Renal cortex interstitium (tissue), 11 donors: ENCODE results near the gene SRPK1. TPM values are rescaled to one million over a fixed set of nuclear protein-coding genes. Genes with fewer than 3 reads are reported as not detected.
"Not testable (repeated sequence)": the region's sequence is repeated elsewhere in the genome, so short reads cannot be mapped to it uniquely, and the experiment has no call there.

Source experiments
- DNase-seq, 11 donors: peaks; one replicate each; pipeline ENCODE4 v3.0.0-alpha.2; 2013; ENCODE audit warnings: low read depth in 9 of 11, low spot score in 4 of 11; ENCODE audit errors: extremely low read depth in 1 of 11
- polyA plus RNA-seq, 3 donors: library from polyadenylated mRNA; unstranded; fragments of 120-200 nt; gene quantifications; one replicate each; pipeline ENCODE4 v1.2.1, GENCODE V29; 2013; ENCODE audit not compliant: insufficient read length in 3 of 3

Gene SRPK1
- polyA plus RNA-seq, 3 donors: 49.3 to 55.3 (median 53.8) TPM

DNA sequence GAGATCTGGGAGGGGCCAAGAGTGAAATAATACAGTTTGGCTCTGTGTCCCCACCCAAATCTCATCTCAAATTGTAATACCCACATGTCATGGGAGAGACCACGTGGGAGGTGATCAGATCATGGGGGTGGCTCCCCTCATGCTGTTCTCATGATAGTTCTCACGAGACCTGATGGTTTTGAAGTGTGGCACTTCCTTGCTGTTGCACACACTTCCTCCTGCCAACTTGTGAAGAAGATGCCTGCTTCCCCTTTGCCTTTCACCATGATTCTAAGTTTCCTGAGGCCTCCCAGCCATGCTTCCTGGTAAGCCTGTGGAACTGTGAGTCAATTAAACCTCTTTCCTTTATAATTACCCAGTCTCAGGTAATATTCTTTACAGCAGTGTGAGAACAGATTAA, 11.3 kb downstream of the SRPK1 start:
- not testable (repeated sequence) for DNase-seq

DNA sequence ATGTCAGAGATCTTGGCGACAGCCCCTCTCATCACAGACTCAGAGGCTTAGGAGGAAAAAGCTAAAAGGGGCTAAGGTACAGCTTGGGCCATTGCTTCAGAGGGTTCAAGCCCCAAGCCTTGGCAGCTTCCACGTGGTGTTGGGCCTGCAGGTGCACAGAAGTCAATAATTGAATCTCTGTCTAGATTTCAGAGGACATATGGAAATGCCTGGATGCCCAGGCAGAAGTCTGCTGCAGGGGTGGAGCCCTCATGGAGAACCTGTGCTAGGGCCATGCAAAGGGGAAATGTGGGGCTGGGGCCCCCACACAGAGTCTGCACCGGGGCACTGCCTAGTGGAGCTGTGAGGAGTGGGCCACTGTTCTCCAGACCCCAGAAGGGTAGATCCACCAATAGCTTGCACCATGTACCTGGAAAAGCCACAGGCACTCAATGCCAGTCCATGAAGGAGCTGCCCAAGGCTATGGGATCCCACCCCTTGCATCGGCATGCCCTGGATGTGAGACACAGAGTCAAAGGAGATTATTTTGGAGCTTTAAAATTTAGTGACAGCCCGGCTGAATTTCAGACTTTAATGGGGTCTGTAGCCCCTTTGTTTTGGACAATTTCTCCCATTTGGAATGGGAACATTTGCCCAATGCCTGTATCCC, 12.0 kb downstream of the SRPK1 start:
- not testable (repeated sequence) for DNase-seq

DNA sequence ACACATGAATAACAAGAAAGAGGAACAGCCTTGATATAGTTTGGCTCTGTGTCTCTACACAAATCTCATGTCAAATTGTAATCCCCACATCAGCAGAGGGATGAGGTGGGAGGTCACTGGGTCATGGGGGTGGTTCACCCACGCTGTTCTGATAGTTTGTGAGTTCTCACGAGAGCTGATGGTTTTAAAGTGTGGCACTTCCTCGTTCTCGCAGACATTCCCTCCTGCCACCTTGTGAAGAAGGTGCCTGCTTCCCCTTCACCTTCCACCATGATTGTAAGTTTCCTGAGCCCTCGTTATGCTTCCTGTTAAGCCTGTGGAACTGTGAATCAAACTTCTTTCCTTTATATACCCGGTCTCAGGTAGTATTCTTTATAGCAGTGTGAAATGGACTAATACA, 13.1 kb downstream of the SRPK1 start:
- no peak for DNase-seq

DNA sequence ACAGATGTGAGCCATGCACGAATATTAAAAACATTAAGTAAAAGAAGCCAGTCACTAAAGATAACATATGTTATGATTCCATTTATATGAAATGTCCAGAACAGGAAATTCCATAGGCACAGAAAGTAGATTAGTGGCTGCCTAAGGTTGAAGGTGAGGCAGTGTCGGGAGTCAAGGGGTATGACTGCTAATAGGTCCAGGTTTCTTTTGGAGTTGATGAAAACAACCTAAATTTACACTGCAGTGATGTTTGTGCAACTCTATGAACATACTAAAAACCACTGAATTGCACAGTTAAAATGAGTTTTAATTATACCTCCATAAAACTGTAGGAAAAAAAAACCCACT, 14.4 kb downstream of the SRPK1 start:
- no peak for DNase-seq

DNA sequence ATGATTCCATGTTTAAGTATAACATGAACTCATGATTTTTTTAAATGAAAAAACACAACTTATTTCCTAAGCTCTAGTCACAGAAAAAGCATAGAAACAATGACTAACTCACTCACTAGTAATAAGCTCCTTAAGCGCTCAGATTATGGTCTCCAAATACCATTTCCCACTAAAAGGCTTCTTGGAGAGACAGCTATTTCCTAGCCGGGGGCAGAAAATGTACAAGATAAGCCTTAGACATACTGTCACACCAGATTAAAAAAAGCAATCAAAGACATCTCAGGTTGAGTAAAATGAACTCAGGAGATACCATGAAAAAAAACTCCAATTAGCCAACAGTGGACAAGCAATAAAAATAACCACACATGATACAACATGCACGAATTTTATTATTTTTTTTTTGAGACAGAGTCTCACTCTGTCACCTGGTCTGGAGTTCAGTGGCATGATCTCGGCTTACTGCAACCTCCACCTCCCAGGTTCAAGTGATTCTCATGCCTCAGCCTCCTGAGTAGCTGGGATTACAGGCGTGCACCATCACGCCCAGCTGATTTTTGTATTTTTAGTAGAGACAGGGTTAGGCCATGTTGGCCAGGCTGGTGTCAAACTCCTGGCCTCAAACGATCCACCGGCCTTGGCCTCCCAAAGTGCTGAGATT, 14.9 kb downstream of the SRPK1 start:
- DNase-seq: no peak

DNA sequence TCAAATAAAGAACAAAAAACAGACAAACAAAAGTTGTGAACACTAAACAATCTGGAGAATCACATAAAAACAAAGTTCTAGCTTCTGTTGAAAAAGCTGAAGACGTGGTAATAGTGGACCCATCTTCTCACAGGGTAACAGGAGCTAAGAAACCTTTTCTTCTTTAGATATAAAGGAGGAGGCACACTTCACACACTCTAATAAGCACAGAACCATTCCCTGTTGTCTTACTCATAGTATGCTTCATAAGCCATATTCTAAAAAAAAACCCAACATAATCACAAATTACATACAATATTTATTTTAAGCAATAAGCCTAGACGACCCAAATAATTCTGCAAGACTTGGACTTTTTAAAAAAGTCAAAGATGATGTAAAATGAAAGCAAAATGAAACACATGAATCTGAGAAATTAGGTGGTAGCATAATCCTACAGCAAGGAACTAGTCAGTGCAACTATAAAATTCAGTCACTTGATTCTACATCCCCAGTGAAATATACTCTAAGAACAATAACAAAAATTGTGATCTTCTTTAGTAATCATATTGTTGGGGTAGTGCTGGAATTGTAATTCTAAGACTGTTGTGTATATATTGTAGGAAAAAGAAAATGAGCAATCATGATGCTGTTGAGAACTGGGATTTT, 15.6 kb downstream of the SRPK1 start:
- no peak for DNase-seq

DNA sequence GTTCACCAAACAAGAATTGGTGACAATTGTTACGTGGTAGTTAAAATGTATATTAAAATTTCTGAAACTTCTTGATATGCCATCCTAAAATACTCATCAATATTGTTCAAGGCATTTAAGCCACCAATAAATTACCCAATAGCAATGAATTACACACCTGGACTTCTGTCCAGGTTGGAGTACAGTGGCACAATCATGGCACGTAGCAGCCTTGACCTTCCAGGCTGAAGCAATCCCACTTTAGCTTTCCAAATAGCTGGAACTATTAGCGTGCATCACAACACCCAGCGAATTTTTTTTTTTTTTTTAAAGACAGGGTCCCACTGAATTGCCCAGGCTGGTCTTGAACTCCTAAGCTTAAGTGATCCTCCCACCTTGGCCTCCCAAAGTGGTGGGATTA, 17.2 kb downstream of the SRPK1 start:
- no peak for DNase-seq

DNA sequence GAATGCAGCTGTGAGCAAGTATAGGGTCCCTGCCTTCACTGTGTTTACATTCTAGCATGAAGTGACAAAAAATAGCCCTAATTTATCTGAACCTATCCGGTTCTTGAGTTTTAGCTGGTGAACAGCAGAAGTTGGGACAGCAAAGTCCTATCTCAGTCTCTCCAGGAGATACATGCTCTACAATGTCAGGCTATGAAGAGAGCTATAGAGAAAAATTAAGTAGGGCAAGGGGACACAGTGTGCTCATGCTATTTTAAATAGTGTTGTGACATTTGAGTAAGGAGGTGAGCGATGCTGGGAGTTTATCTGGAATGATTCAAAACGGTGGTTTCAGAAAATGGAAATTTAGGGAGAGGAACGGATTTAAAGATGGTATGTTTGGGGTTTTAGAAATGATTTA, 20.4 kb downstream of the SRPK1 start:
- no peak for DNase-seq

DNA sequence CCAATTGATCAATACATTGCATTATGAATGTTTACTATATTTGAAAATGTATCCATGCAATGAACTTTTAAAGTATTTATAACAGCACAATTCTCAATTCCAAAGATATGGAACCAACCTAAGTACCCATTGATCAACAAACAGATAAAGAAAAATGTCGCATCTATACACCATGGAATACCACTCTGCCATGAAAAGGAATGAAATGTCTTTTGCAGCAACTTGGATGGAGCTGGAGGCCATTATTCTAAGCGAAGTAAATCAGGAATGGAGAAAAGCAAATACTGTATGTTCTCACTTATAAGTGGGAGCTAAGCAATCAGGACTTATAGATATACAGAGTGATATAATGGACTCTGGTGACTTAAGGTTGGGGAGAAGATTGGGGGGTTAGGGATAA, 22.9 kb downstream of the SRPK1 start:
- DNase-seq: no peak

DNA sequence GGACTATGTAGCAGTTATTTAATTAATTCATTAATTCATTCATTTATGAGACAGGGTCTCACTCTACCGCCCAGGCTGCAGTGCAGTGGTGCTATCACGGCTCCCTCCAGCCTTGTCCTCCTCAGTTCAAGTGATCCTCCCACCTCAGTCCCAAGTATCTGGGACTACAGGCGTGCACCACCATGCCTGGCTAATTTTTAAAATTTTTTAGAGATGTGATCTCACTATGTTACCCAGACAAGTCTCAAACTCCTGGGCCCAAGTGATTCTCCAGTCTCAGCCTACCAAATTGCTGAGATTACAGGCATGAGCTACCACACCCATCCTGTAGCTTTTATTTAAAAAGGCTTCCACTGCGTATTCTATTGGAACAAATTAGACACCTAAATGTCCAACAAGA, 23.4 kb downstream of the SRPK1 start:
- DNase-seq: no peak

DNA sequence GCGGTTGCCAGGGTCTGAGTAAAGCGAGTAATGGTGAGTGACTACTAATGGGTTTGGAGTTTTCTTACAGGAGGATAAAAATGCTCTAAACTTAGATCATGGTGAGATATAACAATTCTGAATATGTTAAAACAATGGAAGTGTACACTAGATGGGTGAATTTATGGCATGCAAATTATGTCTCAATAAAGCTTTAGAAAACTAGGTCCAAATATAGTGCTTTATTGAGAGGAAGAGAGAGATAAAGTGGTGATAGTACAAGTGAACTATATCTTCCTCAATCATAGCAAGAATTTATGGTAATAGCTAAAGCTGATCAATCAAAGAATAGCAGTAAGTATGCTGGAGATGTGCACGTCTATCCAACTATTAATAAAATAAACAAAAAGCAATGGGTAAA, 23.9 kb downstream of the SRPK1 start:
- no peak for DNase-seq

DNA sequence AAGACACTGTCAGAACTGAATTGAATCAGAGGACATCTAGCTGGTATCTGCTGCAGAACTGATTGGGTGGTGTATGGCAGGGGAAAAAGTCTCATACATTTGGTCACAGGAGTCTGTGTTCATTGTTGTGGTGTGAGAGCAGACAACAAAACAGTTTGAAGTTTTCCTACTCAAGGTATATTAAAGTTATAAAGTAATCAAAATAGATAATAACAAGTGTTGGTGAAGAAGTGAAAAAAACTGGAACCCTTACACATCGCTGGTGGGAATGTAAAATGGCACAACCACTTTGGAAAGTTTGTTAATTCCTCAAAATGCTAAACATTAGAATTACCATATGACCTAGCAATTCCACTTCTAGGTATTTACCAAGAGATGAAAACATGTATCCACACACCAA, 24.7 kb downstream of the SRPK1 start:
- DNase-seq: no peak

DNA sequence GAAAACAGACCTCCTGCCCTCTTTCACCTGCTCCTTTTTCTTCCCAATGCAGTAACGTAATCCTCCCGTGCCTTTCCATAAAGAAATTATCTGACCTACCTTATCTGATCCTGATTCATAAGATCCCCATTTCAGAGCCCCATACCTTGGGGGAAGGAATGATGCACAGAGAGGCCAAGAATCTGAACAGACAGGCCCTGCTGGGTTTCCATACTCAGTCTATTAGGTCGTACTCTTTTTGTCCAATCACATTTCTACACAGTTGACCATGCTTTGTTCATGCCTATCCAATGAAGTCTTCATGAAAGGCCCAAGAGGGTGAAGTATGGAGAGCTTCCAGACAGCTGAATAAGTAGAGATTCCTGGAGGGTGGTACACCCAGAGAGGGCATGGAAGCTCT, 25.3 kb downstream of the SRPK1 start:
- DNase-seq: no peak

DNA sequence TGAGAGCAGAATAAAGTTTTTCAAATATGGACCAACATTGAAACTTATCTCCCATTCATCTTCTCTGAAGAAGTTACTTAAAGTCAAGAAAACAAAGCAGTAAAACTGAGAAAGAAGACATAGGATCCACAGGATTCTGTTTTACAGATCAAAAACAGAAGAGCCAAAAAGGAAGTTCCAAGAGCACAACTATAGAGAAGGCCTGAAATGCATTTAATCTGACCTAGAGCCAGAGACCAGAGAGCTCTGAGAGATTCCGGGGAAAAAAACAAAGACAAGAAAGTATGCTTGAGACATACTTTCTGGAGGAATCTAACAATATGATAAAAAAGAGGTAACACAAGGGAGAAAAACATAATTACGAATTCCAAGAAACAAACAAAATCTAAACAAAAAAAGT, 26.1 kb downstream of the SRPK1 start:
- no peak for DNase-seq

DNA sequence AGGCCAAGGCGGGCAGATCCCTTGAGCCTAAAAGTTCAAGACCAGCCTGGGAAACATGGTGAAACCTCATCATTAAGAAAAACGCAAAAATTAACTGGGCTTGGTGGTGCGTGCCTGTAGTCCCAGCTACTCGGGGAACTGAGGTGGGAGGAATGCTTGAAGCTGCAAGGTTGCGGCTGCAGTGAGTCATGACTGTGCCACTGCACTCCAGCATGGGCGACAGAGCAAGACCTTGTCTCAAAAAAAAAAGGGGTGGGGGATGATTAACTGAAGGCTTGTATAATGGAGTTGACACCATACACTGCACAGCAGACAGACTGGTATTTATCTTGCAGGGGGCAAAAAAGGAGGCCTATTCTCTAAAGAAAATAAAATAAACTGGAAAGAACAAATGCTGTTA, 27.7 kb downstream of the SRPK1 start:
- peak in 6 of 11 donors; percentile 2 to 31 (median 9) for DNase-seq

DNA sequence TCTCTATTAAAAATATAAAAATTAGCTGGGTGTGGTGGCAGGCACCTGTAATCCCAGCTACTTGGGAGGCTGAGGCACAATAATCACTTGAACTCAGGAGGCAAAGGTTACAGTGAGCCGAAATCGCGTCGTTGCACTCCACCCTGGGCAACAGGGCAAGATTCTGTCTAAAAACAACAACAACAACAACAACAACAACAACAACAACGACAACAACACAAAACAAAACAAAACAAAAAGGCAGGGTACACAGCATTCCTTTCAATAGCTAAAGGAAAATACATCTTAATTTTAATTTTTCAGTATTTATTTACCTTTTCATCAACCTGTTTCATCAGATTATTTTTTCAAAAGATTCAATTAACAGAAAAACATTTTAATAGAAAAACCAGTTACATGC, 28.4 kb downstream of the SRPK1 start:
- no peak for DNase-seq

DNA sequence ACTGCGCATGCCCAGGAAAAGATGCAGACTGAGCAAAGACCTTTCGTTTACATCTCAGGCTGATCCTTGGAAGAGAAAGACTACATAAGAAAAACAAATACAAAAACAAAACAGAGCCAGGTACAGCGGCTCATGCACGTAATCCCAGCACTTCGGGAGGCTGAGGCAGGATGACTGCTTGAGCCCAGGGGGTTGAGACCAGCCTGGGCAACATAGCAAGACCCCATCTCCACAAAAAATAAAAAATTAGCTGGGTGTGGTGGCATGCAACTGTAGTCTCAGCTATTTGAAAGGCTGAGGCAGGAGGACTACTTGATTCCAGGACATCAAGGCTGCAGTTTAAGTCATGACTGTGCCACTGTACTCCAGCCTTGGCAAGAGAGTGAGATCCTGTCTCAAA, 41.7 kb downstream of the SRPK1 start:
- DNase-seq: no peak

DNA sequence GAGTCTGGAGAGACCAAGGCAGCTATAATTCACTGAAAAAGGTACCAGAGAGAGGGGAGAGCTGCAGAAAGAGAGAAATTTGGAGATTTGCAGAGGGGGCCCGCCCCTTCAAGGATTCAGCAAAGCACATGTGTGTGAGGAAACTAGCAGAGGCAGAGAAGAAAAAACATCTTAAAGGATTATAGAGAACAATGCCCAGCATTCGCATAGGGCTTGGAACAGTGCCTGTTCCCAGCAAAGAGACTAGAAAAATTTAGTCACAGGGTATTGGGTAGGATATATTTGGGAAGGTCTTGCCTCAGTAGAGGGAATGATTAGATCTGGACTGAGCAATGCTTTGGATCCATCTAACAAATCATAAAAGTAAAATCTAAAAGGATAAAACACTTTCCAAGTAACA, 44.0 kb downstream of the SRPK1 start:
- no peak for DNase-seq

DNA sequence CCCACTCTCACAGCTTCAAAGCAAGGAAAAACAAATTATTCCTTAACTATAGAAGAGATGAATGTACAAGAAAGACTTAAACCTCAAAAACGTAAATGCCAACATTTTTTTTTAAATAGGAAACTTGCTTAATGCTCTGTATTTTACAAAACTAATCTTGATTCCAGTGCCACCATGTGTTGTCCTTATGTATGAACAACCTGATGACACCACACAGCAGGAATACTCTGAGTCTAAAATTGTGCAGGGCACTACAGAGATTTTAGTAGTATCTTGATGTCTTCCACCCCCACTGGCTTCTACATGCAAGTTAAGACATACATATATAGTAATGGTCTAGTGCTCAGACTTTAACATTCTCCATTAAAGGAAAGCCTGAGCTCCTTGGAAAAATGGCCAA, 46.2 kb downstream of the SRPK1 start:
- no peak for DNase-seq

DNA sequence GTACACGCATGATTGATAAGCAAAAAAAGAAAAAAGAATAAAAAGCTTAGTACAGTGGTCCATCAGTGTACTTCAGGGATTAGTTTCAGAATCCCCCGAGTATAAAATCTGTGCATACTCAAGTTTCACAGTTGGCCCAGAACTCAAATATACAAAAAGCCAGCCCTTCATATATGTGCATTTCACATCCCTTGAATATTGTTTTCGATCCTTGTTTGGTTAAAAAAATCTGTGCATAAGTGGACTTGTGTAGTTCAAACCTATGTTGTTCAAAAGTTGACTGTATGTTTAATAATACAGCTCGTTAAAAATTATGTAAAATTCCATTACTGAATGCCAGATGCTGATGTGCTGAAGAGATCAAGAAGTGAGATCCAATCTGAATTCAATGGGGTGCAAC, 61.5 kb downstream of the SRPK1 start:
- no peak for DNase-seq

DNA sequence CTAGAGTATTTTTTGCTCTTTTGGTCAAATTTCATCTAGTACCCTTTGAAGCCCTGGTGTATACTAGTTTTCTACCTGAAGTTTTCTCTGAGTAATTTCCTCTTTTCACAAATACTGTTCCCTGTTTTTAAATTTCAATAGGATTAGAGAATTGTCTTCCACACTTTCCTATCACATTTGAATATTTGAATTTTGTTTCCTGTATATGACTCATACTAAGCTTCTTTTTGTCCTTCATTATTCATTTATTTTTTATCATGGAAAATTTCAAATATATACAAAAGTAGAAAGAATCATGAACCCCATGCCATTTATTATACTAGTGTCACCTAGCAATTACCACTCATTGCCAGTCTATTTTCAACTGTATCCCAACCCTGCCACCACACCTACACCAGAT, 63.0 kb downstream of the SRPK1 start:
- no peak for DNase-seq
